BE2C (cell line): ENCODE data around the gene DDI2.

Source experiments
- DNase-seq: peaks from one replicate; pipeline ENCODE4 v3.0.0-alpha.2; 2020
- H3K27me3 ChIP-seq: fragments of 250-450 bp; sonication (Bioruptor Pico); 2 replicates; pipeline ENCODE4 v1.5.1; 2020; ENCODE audit warnings: mild to moderate bottlenecking
- H3K36me3 ChIP-seq: fragments of 250-450 bp; sonication (Bioruptor Pico); 2 replicates; pipeline ENCODE4 v1.5.1; 2020; ENCODE audit warnings: mild to moderate bottlenecking
- H3K4me1 ChIP-seq: fragments of 250-450 bp; sonication (Bioruptor Pico); 2 replicates; pipeline ENCODE4 v1.5.1; 2020
- H3K4me3 ChIP-seq: 2 replicates; pipeline ENCODE4 v1.5.1; 2011; ENCODE audit warnings: low read depth, low read length
- H3K9me3 ChIP-seq: fragments of 250-450 bp; sonication (Bioruptor Pico); 2 replicates; pipeline ENCODE4 v1.5.1; 2020
- CTCF ChIP-seq: IDR thresholded peaks from 2 replicates; pipeline ENCODE4 v1.5.1; 2012; ENCODE audit warnings: mild to moderate bottlenecking, low read depth, low read length

The DDI2 gene

GRCh38 chr1:15657021-15657420, 39.8 kb downstream of the DDI2 start:
- Histone ChIP-seq H3K36me3 (peaks cover 15% of the 10 kb centered on the region; the same call in 1 of the 2 replicates), H3K9me3 (no peaks in the 10 kb centered on the region), H3K4me1 (no peaks in the 10 kb centered on the region), H3K4me3 (no peak overlapping the region), H3K27me3 (no peaks in the 10 kb centered on the region)
- no peak for TF ChIP-seq CTCF
- DNase-seq: no peak

- no peak for TF ChIP-seq CTCF
- H3K36me3 ChIP-seq: peaks cover 15% of the 10 kb centered on the region; the same call in 1 of the 2 replicates
Measured at GRCh38 chr1:15660151-15660550, 42.9 kb downstream of the DDI2 start.

GRCh38 chr1:15662477-15662876, 45.2 kb downstream of the DDI2 start:
- no peak overlapping the region for H3K4me3 ChIP-seq
- no peaks in the 10 kb centered on the region for H3K9me3 ChIP-seq
- DNase-seq: no peak
- peaks cover 13% of the 10 kb centered on the region; the same call in 1 of the 2 replicates for H3K36me3 ChIP-seq
- H3K27me3 ChIP-seq: no peaks in the 10 kb centered on the region
- no peaks in the 10 kb centered on the region for H3K4me1 ChIP-seq
- TF ChIP-seq CTCF: no peak

More at GRCh38 chr1:15660151-15660550, 42.9 kb downstream of the DDI2 start:
- no peaks in the 10 kb centered on the region for H3K27me3 ChIP-seq
- no peak overlapping the region for H3K4me3 ChIP-seq
- DNase-seq: no peak
- H3K9me3 ChIP-seq: no peaks in the 10 kb centered on the region
- no peaks in the 10 kb centered on the region for H3K4me1 ChIP-seq

- no peak for TF ChIP-seq CTCF
- Histone ChIP-seq H3K36me3 (peaks cover 13% of the 10 kb centered on the region; the same call in 1 of the 2 replicates), H3K9me3 (no peaks in the 10 kb centered on the region), H3K4me3 (no peak overlapping the region), H3K27me3 (no peaks in the 10 kb centered on the region), H3K4me1 (no peaks in the 10 kb centered on the region)
- DNase-seq: no peak
Measured at GRCh38 chr1:15663925-15664324, 46.7 kb downstream of the DDI2 start.

- no peak for DNase-seq
- H3K36me3 ChIP-seq: no peaks in the 10 kb centered on the region
Measured at GRCh38 chr1:15667362-15667761, 50.1 kb downstream of the DDI2 start.

More at GRCh38 chr1:15667362-15667761, 50.1 kb downstream of the DDI2 start:
- H3K27me3 ChIP-seq: no peaks in the 10 kb centered on the region
- no peak overlapping the region for H3K4me3 ChIP-seq
- H3K4me1 ChIP-seq: no peaks in the 10 kb centered on the region
- no peaks in the 10 kb centered on the region for H3K9me3 ChIP-seq
- no peak for TF ChIP-seq CTCF
